Keratinocyte (primary cell): ENCODE results near the gene ROR2. TPM values are rescaled to one million over a fixed set of nuclear protein-coding genes. Genes with fewer than 3 reads are reported as not detected.

Experiments
- DNase-seq: peaks from one replicate; pipeline ENCODE4 v3.0.0-alpha.2; 2011; ENCODE audit warnings: low read depth, missing footprints, low spot score
- FAIRE-seq: peaks from 2 replicates; lab custom pipeline; 2011; peaks lifted over from hg19 to GRCh38; lab: Jason Lieb, UNC
- H2AFZ ChIP-seq: 2 replicates; pipeline ENCODE4 v1.6.0; 2012; ENCODE audit warnings: low read length, control low read depth, inconsistent platforms; ENCODE audit not compliant: control insufficient read depth
- H3K27ac ChIP-seq: 2 replicates; pipeline ENCODE4 v1.5.1; 2011; ENCODE audit warnings: low read length; ENCODE audit not compliant: control insufficient read depth, insufficient read depth
- H3K27me3 ChIP-seq: 3 replicates; pipeline ENCODE4 v1.6.0; 2011; ENCODE audit warnings: low read length; ENCODE audit not compliant: control insufficient read depth, insufficient read depth; ENCODE audit errors: extremely low read depth
- H3K36me3 ChIP-seq, 2 experiments: 2 replicates in 1 of 2; 3 replicates in 1 of 2; pipeline ENCODE4 v1.5.1; 2011; ENCODE audit warnings: low read length in 2 of 2, mild to moderate bottlenecking in 1 of 2; ENCODE audit not compliant: control insufficient read depth in 2 of 2, insufficient read depth in 2 of 2; ENCODE audit errors: extremely low read depth in 1 of 2
- H3K4me1 ChIP-seq: 3 replicates; pipeline ENCODE4 v1.5.1; 2011; ENCODE audit warnings: low read length; ENCODE audit not compliant: control insufficient read depth, insufficient read depth; ENCODE audit errors: extremely low read depth
- H3K4me2 ChIP-seq: 3 replicates; pipeline ENCODE4 v1.6.0; 2011; ENCODE audit warnings: low read depth, low read length; ENCODE audit not compliant: control insufficient read depth, insufficient read depth; ENCODE audit errors: extremely low read depth
- H3K4me3 ChIP-seq, 3 experiments: fragments of 200-600 bp in 1 of 3; sonication (generic) in 1 of 3; 2 replicates in 2 of 3; 3 replicates in 1 of 3; pipeline ENCODE4 v1.5.1; 2011 to 2016; ENCODE audit warnings: low read length in 3 of 3, mild to moderate bottlenecking in 3 of 3, control low read depth in 2 of 3, inconsistent platforms in 1 of 3, low read depth in 1 of 3, mixed read lengths in 1 of 3, mixed run types in 1 of 3, moderate library complexity in 1 of 3; ENCODE audit not compliant: control insufficient read depth in 2 of 3, insufficient read depth in 2 of 3; ENCODE audit errors: extremely low read depth in 1 of 3
- H3K79me2 ChIP-seq: 2 replicates; pipeline ENCODE4 v1.6.0; 2012; ENCODE audit warnings: low read length; ENCODE audit not compliant: control insufficient read depth, insufficient read depth
- H3K9ac ChIP-seq: 3 replicates; pipeline ENCODE4 v1.6.0; 2011; ENCODE audit warnings: low read length; ENCODE audit not compliant: control insufficient read depth, insufficient read depth; ENCODE audit errors: extremely low read depth
- H3K9me1 ChIP-seq: 3 replicates; pipeline ENCODE4 v1.6.0; 2011; ENCODE audit warnings: low read length; ENCODE audit not compliant: control insufficient read depth, insufficient read depth; ENCODE audit errors: extremely low read depth
- H3K9me3 ChIP-seq: 2 replicates; pipeline ENCODE4 v1.5.1; 2012; ENCODE audit warnings: low read depth, low read length; ENCODE audit not compliant: control insufficient read depth
- H4K20me1 ChIP-seq: 3 replicates; pipeline ENCODE4 v1.6.0; 2011; ENCODE audit warnings: low read length; ENCODE audit not compliant: control insufficient read depth, insufficient read depth; ENCODE audit errors: extremely low read depth
- EZH2 ChIP-seq: IDR thresholded peaks from one replicate; pipeline ENCODE4 v1.6.1; 2012; ENCODE audit warnings: inconsistent platforms, mild to moderate bottlenecking, low read length, moderate library complexity
- dilution Hi-C: fragments of 300-500 bp; cut with MboI; formaldehyde crosslinking; loops from one replicate; pipeline ENCODE4 v1.7.0; 2020; ENCODE audit warnings: low sequenced_read_pairs; ENCODE audit not compliant: extremely low pct_ligation_motif_present
- polyA plus RNA-seq, 5 experiments: library from polyadenylated mRNA; depleted of rRNA in 3 of 5; stranded (reverse) in 3 of 5; stranded (forward) in 1 of 5; unstranded in 1 of 5; fragments of >200 nt; gene quantifications; 1 replicate in 1 of 5; 2 replicates in 3 of 5; 3 replicates in 1 of 5; pipeline versions ENCODE4 v1.2.1 to v1.2.3, GENCODE V29; 2011 to 2012; ENCODE audit warnings: missing spikeins in 2 of 5, low read depth in 1 of 5, low replicate concordance in 1 of 5
- TF ChIP-seq, protein P1 (sequence below), 3 experiments: IDR thresholded peaks in 1 of 3; conservative IDR thresholded peaks in 1 of 3; optimal IDR thresholded peaks in 1 of 3; 2 replicates in 2 of 3; 3 replicates in 1 of 3; pipeline versions ENCODE3 to v1.5.1; 2011; ENCODE audit warnings: low read length in 3 of 3, mild to moderate bottlenecking in 3 of 3, moderate library complexity in 2 of 3, control low read depth in 1 of 3, inconsistent platforms in 1 of 3; ENCODE audit not compliant: insufficient read depth in 2 of 3; ENCODE audit errors: extremely low read depth in 1 of 3

ROR2 gene
- polyA plus RNA-seq, 1 donor (not counting 4 experiments of a cell fraction or from before 2014, with no cell fraction given): 0.22 TPM

DNA sequence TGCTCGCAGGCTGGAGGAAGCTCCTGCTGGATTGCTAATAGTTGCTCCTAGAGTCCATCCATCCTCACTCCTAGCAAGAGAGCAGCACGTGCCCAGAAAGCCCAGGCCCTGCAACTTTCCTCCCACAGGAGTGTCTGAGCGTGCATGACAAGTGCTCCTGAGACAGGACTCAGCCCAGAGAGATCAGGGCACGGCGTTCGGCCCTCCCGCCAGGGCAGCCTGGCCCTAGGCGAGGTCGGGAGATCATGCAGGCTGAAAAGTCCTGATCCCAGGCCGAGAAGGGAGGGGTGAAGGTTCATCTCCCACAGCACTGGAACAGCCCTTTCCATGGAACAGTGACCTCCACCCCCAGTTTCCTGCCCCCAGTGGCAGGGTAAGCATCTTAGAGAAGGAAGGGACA is 94.8 kb downstream of the ROR2 start:
- Histone ChIP-seq H2AFZ (no peak overlapping the region), H3K9me1 (no peaks in the 10 kb centered on the region), H4K20me1 (no peaks in the 10 kb centered on the region), H3K4me1 (no peaks in the 10 kb centered on the region), H3K4me3 (no peak overlapping the region), H3K4me2 (no peak overlapping the region), H3K36me3 (no peaks in the 10 kb centered on the region), H3K27me3 (no peaks in the 10 kb centered on the region), H3K9ac (no peak overlapping the region), H3K79me2 (no peaks in the 10 kb centered on the region), H3K9me3 (no peaks in the 10 kb centered on the region), H3K27ac (no peak overlapping the region)
- FAIRE-seq (no peak), DNase-seq (no peak)
- TF ChIP-seq EZH2: no peak
- TF ChIP-seq, protein P1, sequence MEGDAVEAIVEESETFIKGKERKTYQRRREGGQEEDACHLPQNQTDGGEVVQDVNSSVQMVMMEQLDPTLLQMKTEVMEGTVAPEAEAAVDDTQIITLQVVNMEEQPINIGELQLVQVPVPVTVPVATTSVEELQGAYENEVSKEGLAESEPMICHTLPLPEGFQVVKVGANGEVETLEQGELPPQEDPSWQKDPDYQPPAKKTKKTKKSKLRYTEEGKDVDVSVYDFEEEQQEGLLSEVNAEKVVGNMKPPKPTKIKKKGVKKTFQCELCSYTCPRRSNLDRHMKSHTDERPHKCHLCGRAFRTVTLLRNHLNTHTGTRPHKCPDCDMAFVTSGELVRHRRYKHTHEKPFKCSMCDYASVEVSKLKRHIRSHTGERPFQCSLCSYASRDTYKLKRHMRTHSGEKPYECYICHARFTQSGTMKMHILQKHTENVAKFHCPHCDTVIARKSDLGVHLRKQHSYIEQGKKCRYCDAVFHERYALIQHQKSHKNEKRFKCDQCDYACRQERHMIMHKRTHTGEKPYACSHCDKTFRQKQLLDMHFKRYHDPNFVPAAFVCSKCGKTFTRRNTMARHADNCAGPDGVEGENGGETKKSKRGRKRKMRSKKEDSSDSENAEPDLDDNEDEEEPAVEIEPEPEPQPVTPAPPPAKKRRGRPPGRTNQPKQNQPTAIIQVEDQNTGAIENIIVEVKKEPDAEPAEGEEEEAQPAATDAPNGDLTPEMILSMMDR (optimal IDR thresholded peaks at IDR 0.05 in 1 of 3, IDR thresholded peaks at IDR 0.05 in 1 of 3, conservative IDR thresholded peaks at IDR 0.05 in 1 of 3; ENCODE audit: extremely low read depth in 1 of 3, insufficient read depth in 2 of 3, low read length in 3 of 3): no peak
- dilution Hi-C loops: no loop called here

- FAIRE-seq: no peak
- Histone ChIP-seq H2AFZ (no peak overlapping the region), H3K36me3 (no peaks in the 10 kb centered on the region), H3K9me3 (no peaks in the 10 kb centered on the region), H4K20me1 (no peaks in the 10 kb centered on the region), H3K79me2 (no peaks in the 10 kb centered on the region), H3K4me3 (no peak overlapping the region), H3K27me3 (no peaks in the 10 kb centered on the region), H3K4me1 (no peaks in the 10 kb centered on the region), H3K9ac (no peak overlapping the region), H3K27ac (no peak overlapping the region), H3K4me2 (no peak overlapping the region), H3K9me1 (no peaks in the 10 kb centered on the region)
- TF ChIP-seq, protein P1 (optimal IDR thresholded peaks at IDR 0.05 in 1 of 3, IDR thresholded peaks at IDR 0.05 in 1 of 3, conservative IDR thresholded peaks at IDR 0.05 in 1 of 3; ENCODE audit: extremely low read depth in 1 of 3, insufficient read depth in 2 of 3, low read length in 3 of 3): no peak
- no peak for TF ChIP-seq EZH2
- DNase-seq: no peak
- dilution Hi-C loops: no loop called here
Measured at GRCh38 chr9:91852801-91853347, 97.2 kb downstream of the ROR2 start.
